DND-41 (cell line): ENCODE results near the gene GLRX.

Source experiments
- ATAC-seq: fragments of 200-7000 bp; cut with Tn5 transposase; 3 replicates; pipeline ENCODE4 v1.9.1; 2021; ENCODE audit warnings: low read depth; ENCODE audit not compliant: insufficient read depth
- DNase-seq: peaks from one replicate; pipeline ENCODE4 v3.0.0-alpha.2; 2020
- H2AFZ ChIP-seq: 2 replicates; pipeline ENCODE4 v1.6.0; 2012; ENCODE audit warnings: low read depth, low read length
- H3K27ac ChIP-seq: 2 replicates; pipeline ENCODE4 v1.5.1; 2012; ENCODE audit warnings: low read length, inconsistent platforms
- H3K27me3 ChIP-seq: fragments of 200-600 bp; sonication (generic); 2 replicates; pipeline ENCODE4 v1.6.0; 2012; ENCODE audit warnings: low read length, mild to moderate bottlenecking, inconsistent platforms; ENCODE audit not compliant: insufficient read depth, poor library complexity
- H3K36me3 ChIP-seq: 2 replicates; pipeline ENCODE4 v1.5.1; 2012; ENCODE audit warnings: low read length, inconsistent platforms; ENCODE audit not compliant: insufficient read depth
- H3K4me1 ChIP-seq: 2 replicates; pipeline ENCODE4 v1.5.1; 2012; ENCODE audit warnings: mild to moderate bottlenecking, low read length; ENCODE audit not compliant: insufficient read depth
- H3K4me2 ChIP-seq: 2 replicates; pipeline ENCODE4 v1.6.0; 2012; ENCODE audit warnings: mild to moderate bottlenecking, moderate library complexity, low read length, inconsistent platforms; ENCODE audit not compliant: insufficient read depth
- H3K4me3 ChIP-seq, 2 experiments: fragments of 200-600 bp in 1 of 2; shearing (Covaris generic) in 1 of 2; 2 replicates each; pipeline ENCODE4 v1.5.1; 2012 to 2016; ENCODE audit warnings: inconsistent platforms in 2 of 2, low read length in 2 of 2, mild to moderate bottlenecking in 2 of 2, low read depth in 1 of 2, moderate library complexity in 1 of 2
- H3K79me2 ChIP-seq: 2 replicates; pipeline ENCODE4 v1.6.0; 2012; ENCODE audit warnings: low read length, inconsistent platforms; ENCODE audit not compliant: insufficient read depth
- H3K9ac ChIP-seq: 2 replicates; pipeline ENCODE4 v1.6.0; 2012; ENCODE audit warnings: low read depth, mild to moderate bottlenecking, inconsistent platforms, low read length, moderate library complexity
- H3K9me3 ChIP-seq: 2 replicates; pipeline ENCODE4 v1.5.1; 2012; ENCODE audit warnings: low read length, moderate library complexity, mild to moderate bottlenecking, inconsistent platforms; ENCODE audit not compliant: insufficient read depth, severe bottlenecking
- H4K20me1 ChIP-seq: 2 replicates; pipeline ENCODE4 v1.6.0; 2012; ENCODE audit warnings: low read length; ENCODE audit not compliant: insufficient read depth
- EZH2 ChIP-seq: IDR thresholded peaks from 3 replicates; pipeline ENCODE4 v1.6.1; 2012; ENCODE audit warnings: borderline replicate concordance, low read depth, mild to moderate bottlenecking, moderate library complexity, low read length, inconsistent platforms; ENCODE audit not compliant: severe bottlenecking
- TF ChIP-seq, protein P1 (sequence below): IDR thresholded peaks from 2 replicates; pipeline ENCODE4 v1.5.1; 2012; ENCODE audit warnings: borderline replicate concordance, low read length, moderate library complexity, mild to moderate bottlenecking; ENCODE audit not compliant: poor library complexity, severe bottlenecking; ENCODE audit errors: extremely low read depth

Gene GLRX

DNA sequence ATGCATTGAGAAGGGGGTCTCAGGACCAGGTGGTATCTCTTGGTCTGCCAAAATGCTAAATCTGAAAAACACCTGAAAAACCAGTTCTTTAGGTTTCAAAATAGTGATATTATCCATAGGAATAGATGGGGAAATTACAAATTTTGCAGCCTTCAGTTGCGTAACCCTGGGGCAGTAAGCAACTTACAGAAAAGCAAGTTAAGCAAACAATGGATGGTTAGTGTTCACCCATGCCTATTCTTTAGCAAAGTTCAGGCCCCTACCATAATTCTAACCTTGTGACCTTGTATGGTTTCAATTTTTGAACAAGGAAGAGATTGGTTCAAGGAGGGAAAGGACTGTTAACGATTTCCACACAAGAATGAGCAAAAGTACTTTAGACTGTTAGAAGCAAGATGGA is 24.5 kb downstream of the GLRX start:
- no peaks in the 10 kb centered on the region for H3K4me1 ChIP-seq
- no peaks in the 10 kb centered on the region for H4K20me1 ChIP-seq
- no peak overlapping the region for H3K4me3 ChIP-seq
- DNase-seq (no peak), ATAC-seq (no peak)
- H3K9me3 ChIP-seq: no peaks in the 10 kb centered on the region
- no peaks in the 10 kb centered on the region for H3K27me3 ChIP-seq
- H3K79me2 ChIP-seq: no peaks in the 10 kb centered on the region
- H3K36me3 ChIP-seq: no peaks in the 10 kb centered on the region
- TF ChIP-seq, protein P1, sequence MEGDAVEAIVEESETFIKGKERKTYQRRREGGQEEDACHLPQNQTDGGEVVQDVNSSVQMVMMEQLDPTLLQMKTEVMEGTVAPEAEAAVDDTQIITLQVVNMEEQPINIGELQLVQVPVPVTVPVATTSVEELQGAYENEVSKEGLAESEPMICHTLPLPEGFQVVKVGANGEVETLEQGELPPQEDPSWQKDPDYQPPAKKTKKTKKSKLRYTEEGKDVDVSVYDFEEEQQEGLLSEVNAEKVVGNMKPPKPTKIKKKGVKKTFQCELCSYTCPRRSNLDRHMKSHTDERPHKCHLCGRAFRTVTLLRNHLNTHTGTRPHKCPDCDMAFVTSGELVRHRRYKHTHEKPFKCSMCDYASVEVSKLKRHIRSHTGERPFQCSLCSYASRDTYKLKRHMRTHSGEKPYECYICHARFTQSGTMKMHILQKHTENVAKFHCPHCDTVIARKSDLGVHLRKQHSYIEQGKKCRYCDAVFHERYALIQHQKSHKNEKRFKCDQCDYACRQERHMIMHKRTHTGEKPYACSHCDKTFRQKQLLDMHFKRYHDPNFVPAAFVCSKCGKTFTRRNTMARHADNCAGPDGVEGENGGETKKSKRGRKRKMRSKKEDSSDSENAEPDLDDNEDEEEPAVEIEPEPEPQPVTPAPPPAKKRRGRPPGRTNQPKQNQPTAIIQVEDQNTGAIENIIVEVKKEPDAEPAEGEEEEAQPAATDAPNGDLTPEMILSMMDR: no peak
- TF ChIP-seq EZH2: no peak
- no peak overlapping the region for H3K4me2 ChIP-seq
- H2AFZ ChIP-seq: no peak overlapping the region
- H3K27ac ChIP-seq: no peak overlapping the region
- no peak overlapping the region for H3K9ac ChIP-seq

DNA sequence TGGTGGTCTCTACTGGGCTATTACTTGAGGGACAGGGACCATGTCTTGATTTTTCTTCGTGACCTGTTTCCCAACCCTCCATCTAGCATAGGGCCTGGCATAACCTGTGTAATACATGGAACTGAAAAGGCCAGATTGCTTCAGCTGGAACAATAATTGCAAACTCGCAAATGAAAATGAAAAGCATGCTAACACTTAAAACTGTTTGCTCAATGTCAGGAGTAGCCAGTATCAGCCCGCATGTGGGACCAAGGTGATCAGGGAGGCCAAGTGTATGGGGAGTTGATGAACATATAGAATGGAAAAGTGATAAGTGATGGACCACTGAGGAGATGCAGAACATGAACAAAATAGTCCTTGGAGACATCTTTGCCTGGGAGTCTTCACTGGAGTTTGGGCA is 25.2 kb downstream of the GLRX start:
- TF ChIP-seq EZH2: no peak
- TF ChIP-seq, protein P1: no peak
- no peaks in the 10 kb centered on the region for H3K79me2 ChIP-seq
- no peak for DNase-seq
- no peak for ATAC-seq
- H3K9me3 ChIP-seq: no peaks in the 10 kb centered on the region
- no peaks in the 10 kb centered on the region for H3K4me1 ChIP-seq
- H3K36me3 ChIP-seq: no peaks in the 10 kb centered on the region
- H2AFZ ChIP-seq: no peak overlapping the region
- no peaks in the 10 kb centered on the region for H3K27me3 ChIP-seq
- H3K4me3 ChIP-seq: no peak overlapping the region
- no peaks in the 10 kb centered on the region for H4K20me1 ChIP-seq
- H3K27ac ChIP-seq: no peak overlapping the region
- H3K9ac ChIP-seq: no peak overlapping the region
- no peak overlapping the region for H3K4me2 ChIP-seq

DNA sequence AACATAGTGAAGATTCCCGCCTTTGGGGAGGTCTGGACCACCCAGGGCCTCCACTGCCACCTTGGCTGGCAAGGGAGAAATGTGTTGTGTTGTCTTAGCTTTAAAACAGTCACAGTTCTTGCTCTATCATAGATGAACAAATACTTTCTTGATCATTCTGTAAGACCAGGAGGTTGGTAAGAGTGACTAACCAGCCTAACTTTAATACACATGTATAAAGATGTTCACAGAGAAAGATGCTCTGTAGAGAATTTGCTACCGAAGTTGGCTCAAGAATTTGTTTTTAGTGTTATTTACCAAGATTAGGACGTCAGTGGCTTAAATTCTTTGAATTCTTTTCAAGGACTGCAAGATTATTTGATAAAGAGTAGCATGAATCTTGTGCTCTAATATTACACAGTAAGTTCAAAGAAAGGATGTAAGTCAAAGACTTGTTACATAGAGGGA is 28.4 kb downstream of the GLRX start:
- Histone ChIP-seq H3K27me3 (no peaks in the 10 kb centered on the region), H3K4me3 (no peak overlapping the region), H3K9ac (no peak overlapping the region), H3K4me1 (no peaks in the 10 kb centered on the region), H2AFZ (no peak overlapping the region), H4K20me1 (no peaks in the 10 kb centered on the region), H3K9me3 (no peaks in the 10 kb centered on the region), H3K4me2 (no peak overlapping the region), H3K36me3 (no peaks in the 10 kb centered on the region; the same call in 1 of the 2 replicates), H3K27ac (no peak overlapping the region), H3K79me2 (no peaks in the 10 kb centered on the region)
- DNase-seq (no peak), ATAC-seq (no peak)
- TF ChIP-seq EZH2: no peak
- TF ChIP-seq, protein P1: no peak

DNA sequence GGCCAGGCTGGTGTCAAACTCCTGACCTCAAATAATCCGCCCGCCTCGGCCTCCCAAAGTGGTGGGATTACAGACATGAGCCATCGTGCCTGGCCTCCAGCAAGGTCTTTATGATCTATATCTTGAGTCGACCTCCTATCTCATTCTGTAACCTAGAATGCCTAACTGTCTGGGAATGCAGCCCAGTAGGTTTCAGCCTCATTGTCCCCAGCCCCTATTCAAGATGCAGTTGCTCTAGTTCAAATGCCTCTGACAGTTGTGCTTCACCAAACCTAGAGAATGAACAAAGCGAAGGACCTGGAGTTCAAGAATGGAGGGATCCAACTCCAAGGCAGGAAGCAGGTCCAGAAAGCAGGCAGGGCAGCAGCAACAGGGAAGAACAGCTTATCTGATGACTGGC is 30.8 kb downstream of the GLRX start:
- no peak overlapping the region for H3K9ac ChIP-seq
- H3K27ac ChIP-seq: no peak overlapping the region
- H3K9me3 ChIP-seq: no peaks in the 10 kb centered on the region
- no peak overlapping the region for H2AFZ ChIP-seq
- DNase-seq (no peak), ATAC-seq (no peak)
- TF ChIP-seq EZH2: no peak
- TF ChIP-seq, protein P1: no peak
- no peaks in the 10 kb centered on the region for H3K79me2 ChIP-seq
- no peaks in the 10 kb centered on the region for H4K20me1 ChIP-seq
- no peak overlapping the region for H3K4me2 ChIP-seq
- H3K27me3 ChIP-seq: no peaks in the 10 kb centered on the region
- H3K4me3 ChIP-seq: no peak overlapping the region
- peaks cover 4% of the 10 kb centered on the region; the same call in 1 of the 2 replicates for H3K36me3 ChIP-seq
- H3K4me1 ChIP-seq: no peaks in the 10 kb centered on the region
